Activated CD8-positive, alpha-beta memory T cell treated with anti-CD3 and anti-CD28 coated beads, Interleukin-2, amount 50 U/mL, for 1 hour (primary cell): Measurements from ENCODE around the gene OBSCN.
"Not testable (repeated sequence)": the region's sequence is repeated elsewhere in the genome, so short reads cannot be mapped to it uniquely, and the experiment has no call there.

Experiments
- DNase-seq: peaks from one replicate; pipeline ENCODE4 v3.0.0-alpha.2; 2020; ENCODE audit errors: extremely low read depth

Gene OBSCN

GRCh38 chr1:228213917-228214808 lies 6.3 kb downstream of the OBSCN start:
- no peak for DNase-seq

GRCh38 chr1:228214921-228215662 lies 7.2 kb downstream of the OBSCN start:
- no peak for DNase-seq

- DNase-seq = no peak
Measured at GRCh38 chr1:228215663-228216116, 7.8 kb downstream of the OBSCN start.

- DNase-seq = no peak
Measured at GRCh38 chr1:228216371-228217320, 8.8 kb downstream of the OBSCN start.

GRCh38 chr1:228217551-228218344 lies 9.9 kb downstream of the OBSCN start:
- DNase-seq = no peak

- no peak for DNase-seq
Measured at GRCh38 chr1:228218513-228219244, 10.8 kb downstream of the OBSCN start.

- no peak for DNase-seq
Measured at GRCh38 chr1:228219245-228219961, 11.6 kb downstream of the OBSCN start.

GRCh38 chr1:228219962-228220780 lies 12.3 kb downstream of the OBSCN start:
- DNase-seq = no peak

GRCh38 chr1:228221097-228221496 lies 13.3 kb downstream of the OBSCN start:
- DNase-seq = not testable (repeated sequence)

GRCh38 chr1:228222548-228222947 lies 14.7 kb downstream of the OBSCN start:
- no peak for DNase-seq

- no peak for DNase-seq
Measured at GRCh38 chr1:228224198-228225164, 16.6 kb downstream of the OBSCN start.

GRCh38 chr1:228225165-228225710 lies 17.4 kb downstream of the OBSCN start:
- DNase-seq = no peak

GRCh38 chr1:228225740-228226139 lies 17.9 kb downstream of the OBSCN start:
- no peak for DNase-seq

GRCh38 chr1:228226141-228226874 lies 18.5 kb downstream of the OBSCN start:
- DNase-seq = no peak

GRCh38 chr1:228226956-228227791 lies 19.3 kb downstream of the OBSCN start:
- DNase-seq = no peak
